AML-193 (cell line): ENCODE data around the gene DYNC1H1.

Experiments used
- DNase-seq, 2 experiments: peaks; one replicate each; lab custom pipeline; 2025; lab: John Stamatoyannopoulos, UW

DYNC1H1 gene

DNA sequence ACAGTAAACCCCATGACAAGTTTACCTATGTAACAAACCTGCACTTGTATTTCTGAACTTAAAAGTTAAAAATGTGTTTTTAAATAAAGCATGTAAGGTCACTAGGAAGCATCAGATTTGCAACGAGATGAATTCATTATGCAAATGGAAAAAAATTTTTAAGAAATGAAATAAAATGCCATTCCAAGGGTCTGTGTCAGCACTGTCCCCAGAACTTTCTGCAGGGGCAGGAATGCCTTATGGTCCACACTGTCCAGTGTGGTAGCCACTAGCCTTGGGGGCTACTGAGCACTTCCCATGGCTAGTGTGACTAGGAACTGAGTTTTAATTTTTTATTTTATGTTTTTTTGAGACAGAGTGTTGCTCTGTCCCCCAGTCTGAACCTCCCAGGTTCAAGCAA is 73.3 kb downstream of the DYNC1H1 start:
- no peak for DNase-seq

DNA sequence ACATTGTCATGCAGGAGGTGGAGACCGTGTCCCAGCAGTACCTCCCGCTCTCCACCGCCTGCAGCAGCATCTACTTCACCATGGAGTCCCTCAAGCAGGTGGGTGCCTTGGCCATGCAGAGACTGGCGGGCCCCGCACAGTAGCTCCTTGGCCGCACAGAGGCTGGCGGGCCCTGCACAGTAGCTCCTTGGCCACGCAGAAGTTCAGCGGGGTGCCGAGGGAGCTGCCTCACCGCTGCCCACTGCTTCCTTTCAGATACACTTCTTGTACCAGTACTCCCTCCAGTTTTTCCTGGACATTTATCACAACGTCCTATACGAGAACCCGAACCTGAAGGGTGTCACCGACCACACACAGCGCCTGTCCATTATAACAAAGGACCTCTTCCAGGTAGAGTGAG is 74.8 kb downstream of the DYNC1H1 start:
- DNase-seq: no peak

DNA sequence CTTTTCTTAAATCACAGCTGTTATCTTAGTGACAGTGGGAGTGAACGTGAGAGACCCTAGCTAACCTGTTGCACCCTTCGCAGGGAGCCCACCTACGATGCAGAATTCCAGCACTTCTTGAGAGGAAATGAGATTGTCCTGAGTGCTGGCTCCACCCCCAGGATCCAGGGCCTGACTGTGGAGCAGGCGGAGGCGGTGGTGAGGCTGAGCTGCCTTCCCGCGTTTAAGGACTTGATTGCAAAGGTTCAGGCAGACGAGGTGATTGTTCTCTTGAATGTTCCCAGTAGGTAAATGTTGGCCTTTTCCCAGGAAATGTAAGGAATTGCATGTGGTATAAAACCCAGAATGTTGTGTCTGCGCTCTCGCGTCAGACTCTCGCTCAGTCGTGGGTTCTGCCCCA is 75.8 kb downstream of the DYNC1H1 start:
- DNase-seq: no peak

DNA sequence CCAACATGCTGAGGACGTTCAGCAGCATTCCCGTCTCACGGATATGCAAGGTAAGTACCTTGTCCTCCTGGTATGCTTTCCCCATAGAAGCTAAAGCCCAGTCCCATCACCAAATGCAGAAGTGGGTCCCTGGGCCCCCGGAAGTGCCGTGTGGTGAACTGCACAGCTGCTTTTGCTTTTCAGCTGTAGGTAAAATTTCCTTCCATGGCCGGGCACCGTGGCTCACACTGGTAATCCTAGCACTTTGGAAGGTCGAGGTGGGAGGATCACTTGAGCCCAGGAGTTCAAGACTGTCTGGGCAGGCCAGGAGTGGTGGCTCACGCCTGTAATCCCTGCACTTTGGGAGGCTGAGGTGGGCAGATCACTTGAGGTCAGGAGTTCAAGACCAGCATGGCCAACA is 78.3 kb downstream of the DYNC1H1 start:
- DNase-seq: no peak

DNA sequence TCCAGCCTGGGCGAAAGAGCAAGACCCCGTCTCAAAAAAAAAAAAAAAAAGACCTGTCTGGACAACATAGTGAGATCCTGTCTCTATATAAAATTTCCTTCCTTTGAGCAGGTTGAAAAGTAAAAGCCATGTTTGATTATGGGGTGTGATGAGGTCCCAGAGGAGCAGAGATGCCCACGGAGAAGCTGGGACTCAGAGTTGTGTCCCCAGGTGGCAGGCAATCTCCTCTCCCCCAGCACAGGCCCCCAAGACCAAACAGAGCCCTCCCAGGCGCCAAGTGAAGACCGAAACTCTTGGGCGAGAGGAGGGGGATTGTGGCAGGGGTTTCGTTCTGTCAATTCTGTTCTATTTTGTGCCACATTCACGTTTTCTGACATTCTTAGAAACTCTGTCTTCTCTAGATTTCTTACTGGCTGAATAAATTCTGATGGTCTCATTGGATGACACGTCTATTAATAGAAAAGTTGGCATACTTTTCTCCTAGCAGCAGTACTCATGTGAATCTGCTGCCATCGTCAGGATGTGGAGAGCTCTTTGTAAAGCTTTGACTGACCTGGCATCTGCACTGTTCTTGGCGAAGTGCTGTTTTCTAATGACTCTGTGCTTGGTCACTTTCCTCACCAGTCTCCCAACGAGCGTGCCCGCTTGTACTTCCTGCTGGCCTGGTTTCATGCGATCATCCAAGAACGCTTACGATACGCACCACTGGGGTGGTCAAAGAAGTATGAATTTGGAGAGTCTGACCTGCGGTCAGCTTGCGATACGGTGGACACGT is 79.1 kb downstream of the DYNC1H1 start:
- DNase-seq: no peak

DNA sequence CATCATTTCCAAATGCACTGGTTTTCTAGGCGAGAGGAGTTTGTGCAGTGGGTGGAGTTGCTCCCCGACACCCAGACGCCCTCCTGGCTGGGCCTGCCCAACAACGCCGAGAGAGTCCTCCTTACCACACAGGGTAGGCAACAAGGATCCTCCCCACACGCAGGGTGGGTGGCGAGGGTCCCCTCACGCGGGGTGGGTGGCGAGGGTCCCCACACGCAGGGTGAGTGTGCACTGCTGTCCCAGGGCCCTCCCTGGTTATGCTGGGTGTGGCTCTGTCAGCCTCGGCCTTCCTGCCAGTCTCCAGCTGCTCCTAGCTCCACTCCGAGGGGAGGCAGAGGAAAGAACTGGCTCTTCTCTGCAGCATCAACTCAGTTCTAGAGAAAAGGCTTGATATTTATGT is 80.2 kb downstream of the DYNC1H1 start:
- no peak for DNase-seq

DNA sequence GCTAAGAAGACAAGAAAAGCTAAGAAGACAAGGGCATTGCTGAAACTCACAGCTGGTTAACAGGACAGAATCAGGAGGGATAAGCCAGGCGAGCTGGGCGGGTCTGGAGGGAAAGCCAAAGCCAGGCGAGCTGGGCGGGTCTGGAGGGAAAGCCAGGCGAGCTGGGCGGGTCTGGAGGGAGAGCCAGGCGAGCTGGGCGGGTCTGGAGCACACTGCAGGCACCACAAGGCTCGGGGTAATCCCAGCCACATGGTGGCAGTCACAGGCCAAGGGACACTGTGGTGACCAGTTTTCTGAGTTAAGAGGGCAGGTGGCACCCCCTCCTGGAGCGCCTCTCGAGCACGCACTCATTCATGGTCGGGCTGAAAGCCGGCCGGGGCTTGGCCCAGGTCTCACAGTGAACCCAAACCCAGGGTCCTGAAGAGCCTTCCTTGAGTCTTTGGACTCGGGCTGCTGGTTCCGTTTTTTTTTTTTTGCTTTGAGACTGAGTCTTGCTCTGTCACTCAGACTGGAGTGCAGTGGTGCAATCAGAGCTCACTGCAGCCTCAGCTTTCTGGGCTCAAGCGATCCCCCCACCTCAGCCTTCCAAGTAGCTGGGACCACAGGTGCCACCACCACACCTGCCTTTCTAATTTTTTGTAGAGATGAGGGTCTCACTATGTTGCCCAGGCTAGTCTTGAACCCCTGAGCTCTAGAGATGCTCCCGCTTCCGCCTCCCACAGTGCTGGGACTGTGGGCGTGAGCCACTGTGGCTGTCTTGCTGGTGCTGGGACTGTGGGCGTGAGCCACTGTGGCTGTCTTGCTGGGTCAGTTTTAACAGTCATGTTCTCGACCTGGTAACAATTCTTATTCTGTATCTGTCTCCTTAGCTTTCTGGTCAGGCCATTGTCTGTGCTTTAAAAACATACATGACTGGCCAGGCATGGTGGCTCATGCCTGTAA is 82.2 kb downstream of the DYNC1H1 start:
- peak; percentile 3 to 23 for DNase-seq

DNA sequence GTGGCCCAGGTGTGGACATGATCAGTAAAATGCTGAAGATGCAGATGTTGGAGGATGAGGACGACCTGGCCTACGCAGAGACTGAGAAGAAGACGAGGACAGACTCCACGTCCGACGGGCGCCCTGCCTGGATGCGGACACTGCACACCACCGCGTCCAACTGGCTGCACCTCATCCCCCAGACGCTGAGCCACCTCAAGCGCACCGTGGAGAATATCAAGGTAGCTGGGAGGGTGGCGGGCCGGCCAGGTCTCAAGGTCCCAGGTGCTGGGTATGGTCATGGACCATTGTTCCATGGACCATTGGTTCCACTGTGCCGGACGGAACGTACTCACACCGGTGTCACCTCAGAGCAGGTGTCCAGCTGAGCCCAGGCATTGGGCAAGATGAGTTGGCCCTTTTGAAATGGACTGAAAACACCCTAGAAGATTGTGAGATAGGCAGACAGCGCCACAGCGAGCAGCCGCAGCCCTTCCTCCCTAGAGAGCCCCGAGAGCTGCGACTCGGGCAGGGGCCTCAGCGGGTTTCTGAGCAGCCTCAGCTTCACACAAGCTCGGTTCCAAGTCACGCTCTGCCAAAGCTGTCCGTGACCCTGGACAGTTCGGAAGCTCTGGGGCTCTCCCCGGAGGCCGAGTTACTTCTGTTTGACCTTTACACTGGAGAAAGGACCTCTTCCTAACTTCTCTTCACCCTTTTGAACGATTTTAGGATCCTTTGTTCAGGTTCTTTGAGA is 83.6 kb downstream of the DYNC1H1 start:
- DNase-seq: no peak

DNA sequence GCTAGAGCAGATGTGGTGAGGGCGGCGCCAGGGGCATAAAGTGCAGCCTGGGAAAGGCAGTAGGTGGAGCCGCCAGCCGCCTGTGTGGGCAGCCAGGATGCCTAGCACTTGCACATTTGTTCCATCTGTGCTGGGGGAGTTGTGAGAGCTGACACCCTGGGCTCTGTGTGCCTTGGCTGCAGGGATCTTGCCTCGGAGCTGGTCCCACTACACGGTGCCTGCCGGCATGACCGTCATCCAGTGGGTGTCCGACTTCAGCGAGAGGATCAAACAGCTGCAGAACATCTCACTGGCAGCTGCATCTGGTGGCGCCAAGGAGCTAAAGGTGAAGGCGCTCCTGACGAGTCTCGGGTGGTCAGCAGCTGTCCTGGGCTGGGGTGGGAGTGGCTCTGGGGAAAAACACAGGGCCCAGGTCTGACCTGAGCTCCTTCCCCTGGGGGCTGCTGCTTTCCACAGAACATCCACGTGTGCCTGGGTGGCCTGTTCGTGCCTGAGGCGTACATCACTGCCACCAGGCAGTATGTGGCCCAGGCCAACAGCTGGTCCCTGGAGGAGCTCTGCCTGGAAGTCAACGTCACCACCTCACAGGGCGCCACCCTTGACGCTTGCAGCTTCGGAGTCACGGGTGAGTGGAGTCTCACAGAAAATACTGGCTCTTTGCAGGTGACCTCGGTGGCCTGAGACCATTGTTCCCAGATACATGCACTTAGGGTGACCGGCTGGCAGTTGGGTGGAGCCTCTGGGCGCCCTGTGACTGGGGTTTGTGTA is 85.1 kb downstream of the DYNC1H1 start:
- no peak for DNase-seq

DNA sequence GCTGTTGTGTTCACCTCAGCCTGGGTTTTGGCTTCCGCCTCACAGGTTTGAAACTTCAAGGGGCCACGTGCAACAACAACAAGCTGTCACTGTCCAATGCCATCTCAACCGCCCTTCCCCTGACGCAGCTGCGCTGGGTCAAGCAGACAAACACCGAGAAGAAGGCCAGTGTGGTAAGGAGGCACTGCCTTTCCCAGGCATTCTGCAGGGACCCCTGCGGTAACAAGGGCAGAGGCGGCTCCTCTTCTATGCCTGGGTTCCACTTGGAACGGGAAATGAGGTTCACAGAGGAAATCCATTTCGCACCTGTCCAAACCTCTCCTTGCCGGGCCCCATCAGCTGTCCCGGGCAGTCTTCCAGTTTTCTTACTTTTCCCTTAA is 85.6 kb downstream of the DYNC1H1 start:
- no peak for DNase-seq

DNA sequence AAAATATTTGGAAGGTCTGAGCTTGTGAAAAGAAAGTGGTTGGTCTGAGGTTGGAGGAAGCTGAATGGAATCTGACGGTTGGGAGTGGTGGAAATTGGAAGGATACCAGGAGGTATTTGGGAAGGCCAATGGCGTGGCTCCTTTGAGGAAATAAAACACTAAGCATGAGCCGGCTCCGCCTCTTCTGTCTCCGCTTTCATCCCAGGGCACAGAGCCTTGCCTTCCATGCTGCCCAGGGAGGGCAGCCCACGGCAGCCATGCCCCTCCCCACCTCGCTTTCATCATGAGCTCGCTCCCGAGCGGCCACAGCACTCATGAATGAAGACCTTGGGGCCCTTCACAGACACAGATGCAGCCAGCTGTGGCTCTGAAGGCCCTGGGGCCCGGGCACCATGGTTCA is 86.3 kb downstream of the DYNC1H1 start:
- no peak for DNase-seq

DNA sequence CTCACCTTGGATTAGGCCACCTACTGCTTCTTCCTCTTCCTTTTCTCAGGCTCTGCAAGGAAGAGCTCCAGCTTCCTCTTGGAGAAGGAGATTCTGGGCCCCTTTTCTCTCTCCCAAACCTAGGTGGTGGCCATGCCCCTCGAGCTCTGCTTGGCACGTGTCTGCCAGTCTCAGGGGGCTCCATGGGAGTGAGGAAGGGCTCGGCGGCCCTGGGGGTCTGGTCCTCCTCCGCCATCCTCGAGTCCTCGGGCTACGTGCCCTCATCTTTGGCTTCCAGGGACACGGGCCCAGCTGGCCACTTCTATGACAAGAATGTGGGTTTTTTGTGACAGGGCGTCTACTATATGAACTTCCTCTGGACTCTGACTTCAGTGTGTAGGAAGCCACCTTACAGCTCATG is 88.1 kb downstream of the DYNC1H1 start:
- DNase-seq: no peak

DNA sequence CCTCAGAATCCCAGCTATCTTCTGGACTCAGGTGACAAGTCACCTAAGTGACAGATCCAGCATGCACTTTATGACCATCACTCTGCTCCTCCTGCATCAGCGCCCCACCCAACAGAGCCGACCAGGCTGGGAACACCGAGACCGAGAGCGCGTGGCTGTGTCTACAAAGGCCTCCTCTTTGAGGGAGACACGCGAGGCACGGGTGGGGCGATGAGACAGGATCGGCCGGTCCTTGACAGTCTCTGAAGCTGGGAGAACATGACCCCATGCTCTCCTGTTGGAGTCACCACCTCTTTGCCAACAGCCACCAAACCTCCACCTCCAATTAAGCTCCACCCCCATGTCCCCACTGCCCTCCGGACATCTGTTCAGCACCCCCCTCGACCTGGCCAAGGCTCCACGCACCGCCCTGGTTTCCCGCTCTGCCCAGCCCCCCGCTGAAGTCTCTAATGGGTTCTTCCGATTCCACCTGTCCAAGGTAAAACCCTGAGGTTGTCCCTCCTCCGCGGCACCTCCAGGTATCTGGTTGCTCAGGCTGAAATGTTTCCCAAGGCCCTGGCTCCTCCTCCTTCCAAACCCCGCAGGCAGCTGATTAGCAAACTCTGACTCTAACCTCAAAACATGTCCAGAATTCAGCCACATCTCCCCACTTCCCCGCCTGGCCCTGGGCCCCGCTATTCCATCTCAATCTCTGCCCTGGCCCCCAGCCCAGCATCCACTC is 91.0 kb downstream of the DYNC1H1 start:
- DNase-seq: no peak

DNA sequence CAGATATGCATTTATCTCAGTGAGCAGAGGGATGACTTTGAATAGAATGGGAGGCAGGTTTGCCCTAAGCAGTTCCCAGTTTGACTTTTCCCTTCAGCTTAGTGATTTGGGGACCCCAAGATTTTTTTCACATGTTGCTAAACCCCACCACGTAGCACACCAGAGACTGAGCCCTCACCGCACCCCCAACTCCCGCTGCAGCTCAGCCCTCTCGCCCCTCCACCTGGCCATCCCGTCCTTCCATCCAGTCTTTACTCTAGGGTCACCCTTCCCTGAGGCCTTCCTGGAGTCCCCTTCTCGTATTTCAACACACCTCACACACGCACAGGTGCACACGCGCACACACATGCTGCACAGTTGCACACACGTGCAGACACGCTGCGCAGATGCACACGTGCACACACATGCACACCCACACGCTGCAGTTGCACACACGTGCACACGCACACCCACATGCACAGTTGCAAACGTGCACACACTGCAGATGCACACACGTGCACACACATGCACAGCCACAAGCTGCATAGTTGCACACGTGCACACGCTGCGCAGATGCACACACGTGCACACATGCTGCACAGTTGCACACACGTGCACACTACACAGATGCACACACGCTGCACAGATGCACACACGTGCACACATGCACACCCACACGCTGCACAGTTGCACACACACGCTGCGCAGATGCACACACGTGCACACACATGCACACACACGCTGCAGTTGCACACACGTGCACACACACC is 92.5 kb downstream of the DYNC1H1 start:
- DNase-seq: no peak

DNA sequence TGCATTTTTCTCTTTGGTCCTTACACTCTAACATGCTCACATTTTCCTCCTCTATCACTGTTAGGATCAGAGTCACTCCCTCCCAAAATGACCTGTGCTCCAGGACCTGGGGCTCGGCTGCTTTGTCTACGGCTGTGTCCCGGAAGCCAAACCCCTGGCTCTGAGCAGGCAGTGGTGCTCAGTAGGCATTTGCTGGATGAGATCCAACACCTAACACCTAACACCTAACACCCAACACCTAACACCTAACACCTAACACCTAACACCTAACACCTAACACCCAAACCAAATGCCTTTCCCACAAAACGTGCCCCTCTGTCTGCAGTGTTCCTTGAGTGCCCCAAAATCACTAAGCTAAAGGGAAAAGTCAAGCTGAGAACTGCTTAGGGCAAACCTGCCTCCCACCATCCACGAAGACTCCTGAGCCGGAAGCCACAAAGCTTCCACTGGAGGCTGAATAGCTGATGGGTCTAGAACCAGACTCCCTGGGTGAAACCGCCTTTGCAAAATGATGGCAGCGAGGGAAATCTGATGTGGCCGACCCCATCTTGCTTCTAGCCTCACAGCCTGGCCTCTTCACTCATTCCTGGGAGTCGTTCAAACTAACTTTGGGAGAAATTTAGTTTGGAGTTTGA is 93.2 kb downstream of the DYNC1H1 start:
- no peak for DNase-seq

DNA sequence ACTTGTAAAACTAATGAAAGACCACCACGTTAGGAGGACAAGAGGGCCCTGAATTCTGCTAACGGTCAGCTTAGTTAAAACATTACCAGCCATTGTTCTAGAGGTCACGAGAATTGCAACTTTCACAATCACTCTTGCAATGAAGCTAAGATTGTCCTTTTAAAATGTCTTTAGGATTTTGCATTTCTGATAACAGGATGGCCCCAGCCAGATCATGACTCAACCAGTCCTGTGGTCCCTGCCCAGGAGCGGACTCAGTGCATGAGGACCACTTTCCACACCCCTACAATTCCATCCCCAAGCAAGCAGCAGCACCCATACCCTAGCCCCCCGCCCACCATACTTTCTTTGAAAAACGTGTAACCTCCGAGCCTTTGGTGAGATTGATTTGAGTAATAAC is 93.8 kb downstream of the DYNC1H1 start:
- no peak for DNase-seq

DNA sequence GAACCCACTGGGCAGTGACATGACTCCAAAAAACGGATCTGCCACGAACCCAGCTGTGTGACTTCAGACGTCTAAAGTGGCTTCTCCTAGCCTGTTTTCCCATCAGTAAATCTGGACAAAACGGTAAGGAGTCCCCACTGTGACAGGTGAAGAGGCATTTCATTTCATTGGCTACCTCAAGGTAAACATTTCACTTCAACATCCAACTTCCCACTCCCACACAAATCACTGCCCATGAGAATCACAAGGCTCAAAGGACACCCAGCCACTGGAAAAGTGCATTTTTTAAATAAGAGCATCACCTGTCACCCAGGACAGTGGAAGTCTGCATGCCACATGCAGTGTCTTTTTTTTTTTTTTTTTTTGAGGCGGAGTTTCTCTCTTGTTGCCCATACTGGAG is 94.6 kb downstream of the DYNC1H1 start:
- DNase-seq: no peak

DNA sequence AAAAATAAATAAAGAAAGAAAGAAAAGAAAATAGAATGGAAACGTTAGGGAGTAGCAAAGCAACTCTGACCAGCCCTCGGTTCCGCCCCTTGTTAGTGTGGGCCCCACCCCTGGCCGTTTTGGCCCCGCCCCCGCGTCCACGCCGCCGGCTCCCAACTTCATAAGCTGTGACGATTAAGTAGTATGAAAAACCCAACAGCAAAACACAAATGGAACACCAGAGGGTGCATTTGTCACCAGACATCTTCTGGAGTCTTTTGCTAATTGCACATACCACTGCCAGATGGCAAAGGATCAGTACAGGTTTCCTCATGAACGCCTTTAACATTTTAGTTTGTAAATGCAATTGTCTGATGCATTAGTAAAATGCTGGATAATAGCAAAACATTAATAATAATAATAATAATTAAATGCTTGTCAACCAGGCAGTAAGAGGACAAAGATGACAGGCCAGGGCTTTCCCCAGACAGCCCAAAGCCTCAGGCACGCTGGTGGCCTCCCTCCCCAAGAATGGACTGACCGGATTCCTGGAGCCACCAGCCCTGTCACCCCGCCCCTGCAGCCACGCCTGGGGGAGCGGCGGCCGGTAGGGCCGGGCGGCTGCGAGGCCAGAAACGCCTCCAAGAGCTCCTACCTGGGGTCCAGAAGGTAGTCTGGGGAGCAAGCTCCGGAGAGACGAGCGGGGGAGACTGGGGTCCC is 98.9 kb downstream of the DYNC1H1 start:
- DNase-seq: peak; percentile 73 to 89

DNA sequence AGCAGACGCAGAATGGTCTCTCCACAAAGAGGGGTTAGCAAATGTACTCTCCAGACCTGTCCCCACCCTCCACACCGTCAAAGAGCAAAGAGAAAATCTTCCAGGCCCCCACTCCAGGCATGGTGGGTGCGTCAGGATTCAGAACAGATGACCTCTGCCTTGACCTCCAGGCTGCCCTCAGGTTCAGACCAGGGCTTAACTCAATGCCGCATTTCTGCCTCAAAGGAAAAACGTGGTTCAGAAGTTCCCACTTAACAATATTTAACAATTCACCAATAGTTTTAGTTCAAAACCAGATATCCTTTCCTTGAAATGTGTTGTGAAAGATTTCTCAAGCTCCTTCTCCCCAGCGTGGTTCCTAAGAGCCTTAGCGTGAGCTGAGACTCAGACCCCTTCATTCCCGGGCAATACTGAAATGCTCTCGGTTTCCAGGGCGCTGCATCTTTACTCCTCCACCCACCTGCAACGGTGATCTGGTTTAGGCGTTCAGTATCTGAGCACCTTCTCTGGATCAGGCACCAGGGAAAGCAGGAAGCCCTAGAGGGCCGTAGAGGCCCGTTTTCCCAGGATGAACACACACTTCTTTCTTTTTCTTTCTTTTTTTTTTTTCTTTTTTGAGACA is 99.5 kb downstream of the DYNC1H1 start:
- DNase-seq: no peak
